Neural progenitor cell (in vitro differentiated cells): ENCODE data around the gene CD83.

ENCODE experiments used
- CTCF ChIP-seq: fragments of 200-600 bp; sonication (generic); IDR thresholded peaks from 2 replicates; pipeline ENCODE4 v1.5.1; 2017; ENCODE audit warnings: antibody characterized with exemption, mild to moderate bottlenecking
- EZH2 ChIP-seq: fragments of 200-600 bp; sonication (generic); IDR thresholded peaks from 2 replicates; pipeline ENCODE4 v1.6.1; 2017; ENCODE audit warnings: antibody characterized with exemption, mild to moderate bottlenecking, moderate library complexity
- EZH2phosphoT487 ChIP-seq: fragments of 200-600 bp; sonication (generic); IDR thresholded peaks from 2 replicates; pipeline ENCODE4 v1.6.1; 2017; ENCODE audit warnings: antibody characterized with exemption

GRCh38 chr6:14174996-14175395 lies 57.4 kb downstream of the CD83 start:
- TF ChIP-seq CTCF (no peak), EZH2 (no peak), EZH2phosphoT487 (no peak)
